Natural killer cell (primary cell): ENCODE data around the gene NR4A2. TPM values are rescaled to one million over a fixed set of nuclear protein-coding genes. Genes with fewer than 3 reads are reported as not detected.
"Not testable (repeated sequence)": the region's sequence is repeated elsewhere in the genome, so short reads cannot be mapped to it uniquely, and the experiment has no call there.

Experiments
- ATAC-seq, 3 donors: fragments of 150-1000 bp in 2 of 3; fragments of 200-7000 bp in 1 of 3; cut with Tn5 transposase; 1 replicate in 1 of 3; 2 replicates in 2 of 3; pipeline ENCODE4 v1.10.0; 2021; ENCODE audit warnings: mild to moderate bottlenecking in 2 of 3, moderate library complexity in 2 of 3
- DNase-seq, 2 donors: peaks; one replicate each; pipeline versions ENCODE4 v3.0.0 to v3.0.0-alpha.2; 2013 to 2021; ENCODE audit warnings: mixed read lengths in 1 of 2
- H3K27ac ChIP-seq: one replicate; pipeline ENCODE4 v1.5.1; 2013; ENCODE audit warnings: mild to moderate bottlenecking, low read length
- H3K27me3 ChIP-seq: one replicate; pipeline ENCODE4 v1.6.1; 2013; ENCODE audit warnings: low read length; ENCODE audit not compliant: control insufficient read depth, insufficient read depth
- H3K36me3 ChIP-seq: one replicate; pipeline ENCODE4 v1.6.1; 2013; ENCODE audit warnings: low read length; ENCODE audit not compliant: control insufficient read depth, insufficient read depth
- H3K4me1 ChIP-seq: one replicate; pipeline ENCODE4 v1.6.1; 2013; ENCODE audit warnings: low read length; ENCODE audit not compliant: control insufficient read depth, insufficient read depth
- H3K4me3 ChIP-seq: one replicate; pipeline ENCODE4 v1.5.1; 2013; ENCODE audit warnings: low read length
- H3K9me3 ChIP-seq: one replicate; pipeline ENCODE4 v1.6.1; 2013; ENCODE audit warnings: low read length; ENCODE audit not compliant: control insufficient read depth, insufficient read depth
- H3K27ac Mint-ChIP-seq, 2 donors: one replicate each; pipeline ENCODE4 v1.8.0; 2022; ENCODE audit warnings: mild to moderate bottlenecking in 2 of 2, mixed read lengths in 2 of 2, moderate library complexity in 1 of 2
- H3K27me3 Mint-ChIP-seq, 2 donors: one replicate each; pipeline ENCODE4 v1.8.0; 2022; ENCODE audit warnings: low read depth in 2 of 2, mixed read lengths in 2 of 2
- H3K36me3 Mint-ChIP-seq: one replicate; pipeline ENCODE4 v1.8.0; 2022; ENCODE audit warnings: mixed read lengths
- H3K4me1 Mint-ChIP-seq, 2 donors: one replicate each; pipeline ENCODE4 v1.8.0; 2022; ENCODE audit warnings: mixed read lengths in 2 of 2
- H3K4me3 Mint-ChIP-seq: one replicate; pipeline ENCODE4 v1.8.0; 2022; ENCODE audit warnings: mild to moderate bottlenecking, moderate library complexity, mixed read lengths
- H3K9me3 Mint-ChIP-seq, 2 donors: one replicate each; pipeline ENCODE4 v1.8.0; 2022; ENCODE audit warnings: mixed read lengths in 2 of 2
- WGBS: methylation state at CpG from one replicate; pipeline ENCODE4 v1.1.7; 2013; ENCODE audit warnings: missing lambda C conversion rate; ENCODE audit not compliant: insufficient coverage; 5-methylcytosine and 5-hydroxymethylcytosine counted together
- intact Hi-C: fragments of 100-400 bp; cut with micrococcal nuclease; formaldehyde crosslinking; loops from one replicate; pipeline ENCODE4 v1.14.2; 2022
- total RNA-seq, 4 donors: library from RNA; stranded (reverse); fragments of 120-200 nt in 1 of 4; gene quantifications; one replicate each; pipeline versions ENCODE4 v1.2.3 to v1.2.4, GENCODE V29; 2013 to 2022
- TF ChIP-seq, protein P1 (sequence below): fragments of 200-600 bp; IDR thresholded peaks from one replicate; pipeline ENCODE4 v1.8.0; 2022; ENCODE audit warnings: antibody characterized with exemption

Gene NR4A2
- total RNA-seq, 3 donors from 2014 or later (not counting 1 experiment from before 2014, with no cell fraction given): 163 to 316 (median 266) TPM

- Histone ChIP-seq H3K4me3 (no peak overlapping the region), H3K4me1 (no peaks in the 10 kb centered on the region), H3K36me3 (no peaks in the 10 kb centered on the region), H3K9me3 (no peaks in the 10 kb centered on the region), H3K27ac (no peak overlapping the region), H3K27me3 (peaks cover 4% of the 10 kb centered on the region)
- peaks cover 1 to 4% of the 10 kb centered on the region in 2 donors for H3K9me3 Mint-ChIP-seq
- TF ChIP-seq, protein P1, sequence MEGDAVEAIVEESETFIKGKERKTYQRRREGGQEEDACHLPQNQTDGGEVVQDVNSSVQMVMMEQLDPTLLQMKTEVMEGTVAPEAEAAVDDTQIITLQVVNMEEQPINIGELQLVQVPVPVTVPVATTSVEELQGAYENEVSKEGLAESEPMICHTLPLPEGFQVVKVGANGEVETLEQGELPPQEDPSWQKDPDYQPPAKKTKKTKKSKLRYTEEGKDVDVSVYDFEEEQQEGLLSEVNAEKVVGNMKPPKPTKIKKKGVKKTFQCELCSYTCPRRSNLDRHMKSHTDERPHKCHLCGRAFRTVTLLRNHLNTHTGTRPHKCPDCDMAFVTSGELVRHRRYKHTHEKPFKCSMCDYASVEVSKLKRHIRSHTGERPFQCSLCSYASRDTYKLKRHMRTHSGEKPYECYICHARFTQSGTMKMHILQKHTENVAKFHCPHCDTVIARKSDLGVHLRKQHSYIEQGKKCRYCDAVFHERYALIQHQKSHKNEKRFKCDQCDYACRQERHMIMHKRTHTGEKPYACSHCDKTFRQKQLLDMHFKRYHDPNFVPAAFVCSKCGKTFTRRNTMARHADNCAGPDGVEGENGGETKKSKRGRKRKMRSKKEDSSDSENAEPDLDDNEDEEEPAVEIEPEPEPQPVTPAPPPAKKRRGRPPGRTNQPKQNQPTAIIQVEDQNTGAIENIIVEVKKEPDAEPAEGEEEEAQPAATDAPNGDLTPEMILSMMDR: no peak
- H3K36me3 Mint-ChIP-seq: no peaks in the 10 kb centered on the region
- H3K27me3 Mint-ChIP-seq: peaks cover 21 to 40% of the 10 kb centered on the region in 2 donors
- no peaks in the 10 kb centered on the region for H3K4me1 Mint-ChIP-seq
- intact Hi-C loops: no loop called here
- H3K4me3 Mint-ChIP-seq: no peak overlapping the region
- DNase-seq: no peak
- no peak for ATAC-seq
- 80% methylated on average over 7 of the region's 8 CpGs for WGBS
- no peak overlapping the region for H3K27ac Mint-ChIP-seq
Measured at GRCh38 chr2:156294945-156295580, 37.5 kb downstream of the NR4A2 start.

DNA sequence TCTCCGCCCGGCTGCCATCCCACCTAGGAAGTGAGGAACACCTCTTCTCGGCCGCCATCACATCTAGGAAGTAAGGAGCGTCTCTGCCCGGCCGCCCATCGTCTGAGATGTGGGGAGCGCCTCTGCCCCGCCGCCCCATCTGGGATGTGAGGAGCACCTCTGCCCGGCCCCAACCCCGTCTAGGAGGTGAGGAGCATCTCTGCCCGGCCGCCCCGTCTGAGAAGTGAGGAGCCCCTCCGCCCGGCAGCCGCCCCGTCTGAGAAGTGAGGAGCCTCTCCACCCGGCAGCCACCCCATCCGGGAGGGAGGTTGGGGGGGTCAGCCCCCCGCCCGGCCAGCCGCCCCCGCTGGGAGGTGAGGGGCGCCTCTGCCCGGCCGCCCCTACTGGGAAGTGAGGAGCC lies 39.1 kb downstream of the NR4A2 start:
- ATAC-seq, H3K4me1 ChIP-seq, H3K9me3 ChIP-seq, H3K36me3 ChIP-seq, H3K4me1 Mint-ChIP-seq, H3K27ac Mint-ChIP-seq, H3K36me3 Mint-ChIP-seq, H3K27me3 ChIP-seq, DNase-seq, H3K4me3 Mint-ChIP-seq, H3K9me3 Mint-ChIP-seq, H3K4me3 ChIP-seq, H3K27ac ChIP-seq, intact Hi-C loops: not testable (repeated sequence)
- peaks cover 16 to 47% of the 10 kb centered on the region in 2 donors for H3K27me3 Mint-ChIP-seq
- 98% methylated on average over 11 of the region's 29 CpGs for WGBS

DNA sequence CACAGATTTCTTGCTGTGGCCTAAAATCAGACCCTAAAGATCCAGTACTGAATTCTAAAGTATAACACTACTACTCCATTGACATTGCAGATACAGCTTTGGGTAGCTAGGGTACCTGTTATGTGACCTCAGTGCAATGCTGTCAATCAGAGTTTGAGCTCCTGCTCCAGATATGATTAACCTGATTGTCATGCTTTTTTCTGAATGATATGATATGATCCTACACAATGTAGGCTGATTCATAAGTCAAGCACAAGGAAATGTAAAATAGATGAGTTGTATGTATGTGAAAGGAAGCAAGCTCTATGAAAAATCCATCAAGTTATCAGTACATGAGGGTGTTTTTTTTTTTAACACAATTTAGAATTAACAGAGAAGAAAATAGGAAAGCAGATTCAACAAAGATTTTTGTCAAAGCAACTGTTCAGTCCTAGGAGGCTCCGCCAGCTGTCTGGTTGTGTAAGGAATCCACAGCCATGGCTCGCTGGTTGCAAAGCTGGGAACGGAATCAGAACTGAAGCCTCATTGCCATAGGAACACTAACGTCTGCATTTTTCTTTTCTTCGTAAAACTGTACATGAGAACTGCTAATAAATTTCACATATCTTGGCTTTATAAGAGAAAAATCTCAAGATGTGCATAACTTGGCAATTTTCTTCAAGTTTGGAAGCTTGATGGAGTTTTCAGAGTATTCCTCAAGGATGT lies 52.9 kb downstream of the NR4A2 start:
- no peak overlapping the region for H3K4me3 Mint-ChIP-seq
- H3K9me3 Mint-ChIP-seq: no peaks in the 10 kb centered on the region
- H3K36me3 ChIP-seq: no peaks in the 10 kb centered on the region
- H3K27ac ChIP-seq: no peak overlapping the region
- peaks cover 8% of the 10 kb centered on the region for H3K27me3 ChIP-seq
- ATAC-seq (no peak), DNase-seq (no peak)
- H3K9me3 ChIP-seq: no peaks in the 10 kb centered on the region
- peaks cover 17 to 35% of the 10 kb centered on the region in 2 donors for H3K27me3 Mint-ChIP-seq
- TF ChIP-seq, protein P1: no peak
- WGBS: 81% methylated on average over 5 of the region's 5 CpGs
- H3K4me1 ChIP-seq: no peaks in the 10 kb centered on the region
- no peaks in the 10 kb centered on the region for H3K4me1 Mint-ChIP-seq
- intact Hi-C loops: no loop called here
- H3K4me3 ChIP-seq: no peak overlapping the region
- H3K27ac Mint-ChIP-seq: no peak overlapping the region
- no peaks in the 10 kb centered on the region for H3K36me3 Mint-ChIP-seq

Other genes starting within 250 kb of the NR4A2 start
- 10 to 100 TPM; 12.5 to 20.2 (median 18.3) TPM for gene GPD2, start 103.7 kb upstream of the NR4A2 start, total RNA-seq